Measurements from ENCODE around the gene SF3B3. TPM values are rescaled to one million over a fixed set of nuclear protein-coding genes. Genes with fewer than 3 reads are reported as not detected.

The SF3B3 gene
- polyA plus RNA-seq, 1 of the 3 experiments (the other 2 are of a cell fraction), result 81.7 TPM

DNA sequence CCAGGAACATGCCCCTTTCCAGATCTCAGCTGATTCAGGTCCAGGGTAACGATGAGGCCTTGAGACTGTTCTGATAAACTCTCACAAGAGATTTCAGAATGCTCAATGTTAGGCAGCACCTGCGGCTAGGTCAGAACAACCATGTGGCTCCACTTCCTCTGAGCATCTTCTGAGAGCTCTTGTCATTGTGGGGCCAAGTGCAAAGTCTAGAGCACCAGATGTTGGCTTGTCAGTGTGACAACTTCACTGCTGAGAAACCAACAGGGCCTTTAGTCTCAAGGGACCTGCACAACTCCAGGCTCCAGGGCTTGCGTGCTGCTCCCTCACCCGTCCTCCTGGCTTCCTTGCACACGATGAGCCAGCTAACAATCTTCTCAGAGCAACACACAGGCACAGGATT lies 40.2 kb upstream of the SF3B3 start:
- H3K36me3 ChIP-seq (replicated peaks in 1 of 2; ENCODE audit: control insufficient read depth in 1 of 2, insufficient read depth in 2 of 2, low read length in 1 of 2), result peaks cover 13 to 50% of the 10 kb centered on the region in 2 experiments
- no peaks in the 10 kb centered on the region for H4K20me1 ChIP-seq (ENCODE audit: insufficient read depth)
- H3K4me1 ChIP-seq (ENCODE audit: control insufficient read depth in 1 of 2, insufficient read depth in 2 of 2, low read depth in 1 of 2, low read length in 1 of 2), result peaks cover 0 to 5% of the 10 kb centered on the region in 2 experiments; a peak in 1 of 4 replicates
- H2AFZ ChIP-seq (ENCODE audit: low read depth), result no peak overlapping the region
- H3K27me3 ChIP-seq (ENCODE audit: insufficient read depth), result no peaks in the 10 kb centered on the region
- no peaks in the 10 kb centered on the region for H3K9me2 ChIP-seq
- H3K9me3 ChIP-seq, result no peaks in the 10 kb centered on the region
- TF ChIP-seq ELF1 (IDR thresholded peaks at IDR 0.05) (no peak), TCF12 (IDR thresholded peaks at IDR 0.05) (no peak), SIN3A (IDR thresholded peaks at IDR 0.05; ENCODE audit: borderline replicate concordance, low read depth, low read length) (no peak), MXI1 (IDR thresholded peaks at IDR 0.05; ENCODE audit: low read depth, low read length) (no peak), YY1 (IDR thresholded peaks at IDR 0.05; ENCODE audit: low read depth) (no peak)
- TF ChIP-seq, protein P1, sequence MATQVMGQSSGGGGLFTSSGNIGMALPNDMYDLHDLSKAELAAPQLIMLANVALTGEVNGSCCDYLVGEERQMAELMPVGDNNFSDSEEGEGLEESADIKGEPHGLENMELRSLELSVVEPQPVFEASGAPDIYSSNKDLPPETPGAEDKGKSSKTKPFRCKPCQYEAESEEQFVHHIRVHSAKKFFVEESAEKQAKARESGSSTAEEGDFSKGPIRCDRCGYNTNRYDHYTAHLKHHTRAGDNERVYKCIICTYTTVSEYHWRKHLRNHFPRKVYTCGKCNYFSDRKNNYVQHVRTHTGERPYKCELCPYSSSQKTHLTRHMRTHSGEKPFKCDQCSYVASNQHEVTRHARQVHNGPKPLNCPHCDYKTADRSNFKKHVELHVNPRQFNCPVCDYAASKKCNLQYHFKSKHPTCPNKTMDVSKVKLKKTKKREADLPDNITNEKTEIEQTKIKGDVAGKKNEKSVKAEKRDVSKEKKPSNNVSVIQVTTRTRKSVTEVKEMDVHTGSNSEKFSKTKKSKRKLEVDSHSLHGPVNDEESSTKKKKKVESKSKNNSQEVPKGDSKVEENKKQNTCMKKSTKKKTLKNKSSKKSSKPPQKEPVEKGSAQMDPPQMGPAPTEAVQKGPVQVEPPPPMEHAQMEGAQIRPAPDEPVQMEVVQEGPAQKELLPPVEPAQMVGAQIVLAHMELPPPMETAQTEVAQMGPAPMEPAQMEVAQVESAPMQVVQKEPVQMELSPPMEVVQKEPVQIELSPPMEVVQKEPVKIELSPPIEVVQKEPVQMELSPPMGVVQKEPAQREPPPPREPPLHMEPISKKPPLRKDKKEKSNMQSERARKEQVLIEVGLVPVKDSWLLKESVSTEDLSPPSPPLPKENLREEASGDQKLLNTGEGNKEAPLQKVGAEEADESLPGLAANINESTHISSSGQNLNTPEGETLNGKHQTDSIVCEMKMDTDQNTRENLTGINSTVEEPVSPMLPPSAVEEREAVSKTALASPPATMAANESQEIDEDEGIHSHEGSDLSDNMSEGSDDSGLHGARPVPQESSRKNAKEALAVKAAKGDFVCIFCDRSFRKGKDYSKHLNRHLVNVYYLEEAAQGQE (IDR thresholded peaks at IDR 0.05; ENCODE audit: low read depth, low read length), result no peak
- TF ChIP-seq, protein P2, sequence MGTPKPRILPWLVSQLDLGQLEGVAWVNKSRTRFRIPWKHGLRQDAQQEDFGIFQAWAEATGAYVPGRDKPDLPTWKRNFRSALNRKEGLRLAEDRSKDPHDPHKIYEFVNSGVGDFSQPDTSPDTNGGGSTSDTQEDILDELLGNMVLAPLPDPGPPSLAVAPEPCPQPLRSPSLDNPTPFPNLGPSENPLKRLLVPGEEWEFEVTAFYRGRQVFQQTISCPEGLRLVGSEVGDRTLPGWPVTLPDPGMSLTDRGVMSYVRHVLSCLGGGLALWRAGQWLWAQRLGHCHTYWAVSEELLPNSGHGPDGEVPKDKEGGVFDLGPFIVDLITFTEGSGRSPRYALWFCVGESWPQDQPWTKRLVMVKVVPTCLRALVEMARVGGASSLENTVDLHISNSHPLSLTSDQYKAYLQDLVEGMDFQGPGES (IDR thresholded peaks at IDR 0.05; ENCODE audit: low read depth, low read length), result no peak
- TF ChIP-seq, protein P3, sequence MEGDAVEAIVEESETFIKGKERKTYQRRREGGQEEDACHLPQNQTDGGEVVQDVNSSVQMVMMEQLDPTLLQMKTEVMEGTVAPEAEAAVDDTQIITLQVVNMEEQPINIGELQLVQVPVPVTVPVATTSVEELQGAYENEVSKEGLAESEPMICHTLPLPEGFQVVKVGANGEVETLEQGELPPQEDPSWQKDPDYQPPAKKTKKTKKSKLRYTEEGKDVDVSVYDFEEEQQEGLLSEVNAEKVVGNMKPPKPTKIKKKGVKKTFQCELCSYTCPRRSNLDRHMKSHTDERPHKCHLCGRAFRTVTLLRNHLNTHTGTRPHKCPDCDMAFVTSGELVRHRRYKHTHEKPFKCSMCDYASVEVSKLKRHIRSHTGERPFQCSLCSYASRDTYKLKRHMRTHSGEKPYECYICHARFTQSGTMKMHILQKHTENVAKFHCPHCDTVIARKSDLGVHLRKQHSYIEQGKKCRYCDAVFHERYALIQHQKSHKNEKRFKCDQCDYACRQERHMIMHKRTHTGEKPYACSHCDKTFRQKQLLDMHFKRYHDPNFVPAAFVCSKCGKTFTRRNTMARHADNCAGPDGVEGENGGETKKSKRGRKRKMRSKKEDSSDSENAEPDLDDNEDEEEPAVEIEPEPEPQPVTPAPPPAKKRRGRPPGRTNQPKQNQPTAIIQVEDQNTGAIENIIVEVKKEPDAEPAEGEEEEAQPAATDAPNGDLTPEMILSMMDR (IDR thresholded peaks at IDR 0.05), result no peak
- TF ChIP-seq, protein P4, sequence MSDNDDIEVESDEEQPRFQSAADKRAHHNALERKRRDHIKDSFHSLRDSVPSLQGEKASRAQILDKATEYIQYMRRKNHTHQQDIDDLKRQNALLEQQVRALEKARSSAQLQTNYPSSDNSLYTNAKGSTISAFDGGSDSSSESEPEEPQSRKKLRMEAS (IDR thresholded peaks at IDR 0.05; ENCODE audit: low read depth), result no peak
- no peak overlapping the region for H3K4me3 ChIP-seq (ENCODE audit: low read depth in 2 of 2, low read length in 1 of 2)
- H3K27ac ChIP-seq (ENCODE audit: low read depth in 2 of 2, low read length in 1 of 2), result no peak overlapping the region
- no peaks in the 10 kb centered on the region for H3K79me2 ChIP-seq (ENCODE audit: insufficient read depth)
- 94% methylated on average over 5 of the region's 5 CpGs for WGBS (ENCODE audit: low lambda C conversion rate)
- no peak overlapping the region for H3K9ac ChIP-seq
- H3K4me2 ChIP-seq, result no peak overlapping the region
- H3F3A ChIP-seq (replicated peaks; ENCODE audit: insufficient read depth), result peaks cover 19% of the 10 kb centered on the region
- CTCF ChIA-PET, result interaction anchor here (1.0 to 1.7 kb wide), 2 partner anchors 11 to 12 kb away, joined by 3 to 9 read pairs; no protein-coding TSS in a partner anchor
- POLR2A ChIA-PET, result no interaction called here
- DNase-seq, result no peak

DNA sequence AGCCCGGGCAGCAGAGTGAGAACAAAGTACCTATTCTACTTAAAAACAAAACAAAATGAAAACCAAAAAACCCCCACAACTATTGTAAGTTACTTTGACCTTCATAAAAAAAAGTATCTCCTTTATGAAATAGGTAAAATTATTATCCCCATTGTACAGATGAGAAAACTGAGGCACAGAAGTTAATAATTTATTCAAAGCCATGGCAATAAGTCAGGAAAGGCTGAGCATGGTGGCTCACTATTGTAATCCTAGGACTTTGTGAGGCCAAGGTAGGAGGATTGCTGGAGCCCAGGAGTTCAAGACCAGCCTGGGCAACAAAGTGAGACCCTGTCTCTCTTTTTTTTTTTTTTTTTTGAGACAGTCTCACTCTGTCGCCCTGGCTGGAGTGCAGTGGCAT lies 38.7 kb upstream of the SF3B3 start:
- POLR2A ChIA-PET, result interaction anchor here (0.7 kb wide), 1 partner anchor 104 kb away, joined by 4 read pairs; no protein-coding TSS in a partner anchor
- no peak for DNase-seq
- Histone ChIP-seq H3K4me1 (ENCODE audit: control insufficient read depth in 1 of 2, insufficient read depth in 2 of 2, low read depth in 1 of 2, low read length in 1 of 2) (peaks cover 0 to 5% of the 10 kb centered on the region in 2 experiments; a peak in 1 of 4 replicates), H3K4me3 (ENCODE audit: low read depth in 2 of 2, low read length in 1 of 2) (no peak overlapping the region), H3K79me2 (ENCODE audit: insufficient read depth) (no peaks in the 10 kb centered on the region), H3K9me2 (no peaks in the 10 kb centered on the region), H2AFZ (ENCODE audit: low read depth) (no peak overlapping the region), H3K27ac (ENCODE audit: low read depth in 2 of 2, low read length in 1 of 2) (no peak overlapping the region), H3K9me3 (no peaks in the 10 kb centered on the region), H3K9ac (no peak overlapping the region), H3K27me3 (ENCODE audit: insufficient read depth) (no peaks in the 10 kb centered on the region), H3K4me2 (no peak overlapping the region), H4K20me1 (ENCODE audit: insufficient read depth) (no peaks in the 10 kb centered on the region), H3K36me3 (replicated peaks in 1 of 2; ENCODE audit: control insufficient read depth in 1 of 2, insufficient read depth in 2 of 2, low read length in 1 of 2) (peaks cover 13 to 36% of the 10 kb centered on the region in 2 experiments), H3F3A (replicated peaks; ENCODE audit: insufficient read depth) (peaks cover 19% of the 10 kb centered on the region)
- TF ChIP-seq NFIC (IDR thresholded peaks at IDR 0.05; ENCODE audit: borderline replicate concordance), result no peak
- TF ChIP-seq, protein P4 (IDR thresholded peaks at IDR 0.05; ENCODE audit: low read depth), result no peak
- no peak for TF ChIP-seq ELF1 (IDR thresholded peaks at IDR 0.05)
- 100% methylated on average over 2 of the region's 2 CpGs for WGBS (ENCODE audit: low lambda C conversion rate)
- CTCF ChIA-PET, result interaction anchor here (1.1 to 1.7 kb wide), 2 partner anchors 14 to 31 kb away, joined by 3 to 9 read pairs; partner anchors contain the start of gene FCSK

Measured in SK-N-SH (cell line).